Superior temporal gyrus (tissue), 1 donor: ENCODE results near the gene SNRNP27.

ENCODE experiments used
- DNase-seq: peaks from one replicate; pipeline ENCODE4 v3.0.0-alpha.2; 2016; ENCODE audit errors: extremely low spot score

The SNRNP27 gene

GRCh38 chr2:69916106-69916505 lies 22.4 kb downstream of the SNRNP27 start:
- DNase-seq, result no peak

GRCh38 chr2:69917852-69918251 lies 24.1 kb downstream of the SNRNP27 start:
- no peak for DNase-seq

DNA sequence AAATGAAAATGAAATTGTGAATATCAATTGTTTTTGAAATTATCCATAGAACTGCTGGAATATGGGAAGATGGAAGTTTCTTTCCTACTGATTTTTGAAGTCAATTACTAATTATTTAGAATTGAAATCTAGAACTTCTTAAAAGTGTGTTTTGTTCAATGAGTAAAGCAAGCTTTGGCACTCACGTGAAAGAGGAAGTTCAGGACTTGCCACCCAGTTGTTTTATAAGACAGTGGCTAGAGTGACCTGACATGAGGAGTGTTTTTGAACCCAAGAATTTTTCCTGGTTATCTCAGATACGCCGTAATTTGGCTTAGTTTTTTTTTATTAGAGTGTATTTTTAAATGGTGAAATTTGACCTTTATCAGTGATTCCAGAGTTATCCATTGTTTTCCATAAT lies 24.6 kb downstream of the SNRNP27 start:
- no peak for DNase-seq

DNA sequence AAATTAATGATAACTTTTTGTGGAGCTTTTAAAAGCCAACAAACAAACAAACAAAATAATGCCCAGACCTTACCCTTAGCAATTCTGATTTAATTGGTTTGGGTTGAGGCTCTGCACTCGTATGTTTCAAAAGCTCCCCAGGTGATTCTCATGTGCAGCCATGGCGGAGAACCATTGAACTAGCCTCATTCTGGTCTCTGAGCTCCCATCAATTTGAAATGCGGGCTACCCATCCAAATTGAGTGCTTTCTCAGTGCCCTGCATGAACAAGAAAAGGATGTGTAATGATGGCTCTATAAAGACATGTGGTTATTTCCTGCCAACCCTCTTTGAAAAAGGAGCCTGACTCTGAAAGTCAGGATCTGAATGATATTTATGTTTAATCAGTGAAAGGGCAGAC lies 29.4 kb downstream of the SNRNP27 start:
- DNase-seq, result no peak

GRCh38 chr2:69926849-69927515 lies 33.2 kb downstream of the SNRNP27 start:
- DNase-seq, result no peak

DNA sequence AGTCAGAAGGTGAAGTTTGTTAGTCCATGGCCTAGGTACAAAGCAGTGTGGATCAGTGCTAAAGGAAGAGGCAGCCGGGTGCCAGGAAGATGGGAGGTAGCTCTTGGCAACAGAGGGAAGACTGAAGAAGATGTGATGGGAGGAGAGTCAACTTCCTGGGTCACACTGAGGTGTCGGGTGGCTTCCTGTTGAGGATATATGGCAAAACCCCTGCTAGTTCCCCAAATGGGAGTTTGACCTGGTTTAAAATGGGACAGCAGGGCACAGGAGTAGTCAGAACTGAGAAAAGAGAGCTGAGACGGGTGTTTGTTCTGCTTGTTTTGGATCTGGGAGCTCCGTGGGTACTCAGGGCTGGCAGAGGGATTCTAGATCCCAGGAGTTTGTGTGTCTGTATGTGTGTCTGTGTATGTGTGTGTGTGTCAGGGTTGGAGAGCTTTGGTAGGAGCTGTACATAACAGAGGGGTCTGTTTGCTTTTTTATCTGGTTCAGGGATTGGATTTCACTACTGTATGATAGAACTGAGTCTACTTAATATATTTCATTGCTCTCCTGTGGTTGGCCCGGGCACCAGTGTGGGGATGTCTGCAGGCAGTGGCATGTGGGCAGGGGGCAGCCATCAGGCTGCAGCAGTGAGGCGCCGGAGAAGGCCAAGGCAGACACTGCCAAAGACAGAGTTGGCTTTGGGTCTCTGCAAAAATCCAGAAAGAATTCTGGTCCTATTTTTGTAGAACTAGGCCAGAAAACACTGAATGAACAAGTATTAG lies 38.3 kb downstream of the SNRNP27 start:
- no peak for DNase-seq

GRCh38 chr2:69932596-69932922 lies 38.8 kb downstream of the SNRNP27 start:
- DNase-seq, result no peak

DNA sequence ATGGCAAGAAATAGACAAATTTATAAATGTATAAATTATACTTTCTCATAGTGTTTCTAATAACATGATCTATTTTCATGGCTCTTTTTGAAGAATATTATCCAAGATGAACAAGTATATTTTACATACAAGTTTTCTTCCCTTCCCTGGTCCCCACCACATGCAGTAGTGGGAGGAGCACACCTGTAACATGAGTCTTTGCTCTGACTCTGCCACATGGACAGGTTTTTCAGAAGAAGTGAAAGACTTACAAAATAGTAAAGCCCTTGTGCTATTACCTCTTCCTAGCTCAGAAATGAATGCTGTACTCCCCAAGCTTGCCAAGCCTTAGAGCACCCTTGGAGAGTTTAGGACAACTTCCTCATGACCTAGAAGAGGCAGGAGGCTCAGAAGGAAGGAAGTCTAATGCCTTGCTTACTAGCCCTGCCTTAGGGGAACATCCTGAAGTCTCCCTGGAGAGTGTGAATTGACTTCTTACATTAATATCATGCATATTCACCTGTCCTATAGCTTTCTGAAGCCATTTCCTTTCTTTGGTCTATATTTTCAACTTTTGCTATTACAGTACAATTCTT lies 39.6 kb downstream of the SNRNP27 start:
- DNase-seq, result no peak

DNA sequence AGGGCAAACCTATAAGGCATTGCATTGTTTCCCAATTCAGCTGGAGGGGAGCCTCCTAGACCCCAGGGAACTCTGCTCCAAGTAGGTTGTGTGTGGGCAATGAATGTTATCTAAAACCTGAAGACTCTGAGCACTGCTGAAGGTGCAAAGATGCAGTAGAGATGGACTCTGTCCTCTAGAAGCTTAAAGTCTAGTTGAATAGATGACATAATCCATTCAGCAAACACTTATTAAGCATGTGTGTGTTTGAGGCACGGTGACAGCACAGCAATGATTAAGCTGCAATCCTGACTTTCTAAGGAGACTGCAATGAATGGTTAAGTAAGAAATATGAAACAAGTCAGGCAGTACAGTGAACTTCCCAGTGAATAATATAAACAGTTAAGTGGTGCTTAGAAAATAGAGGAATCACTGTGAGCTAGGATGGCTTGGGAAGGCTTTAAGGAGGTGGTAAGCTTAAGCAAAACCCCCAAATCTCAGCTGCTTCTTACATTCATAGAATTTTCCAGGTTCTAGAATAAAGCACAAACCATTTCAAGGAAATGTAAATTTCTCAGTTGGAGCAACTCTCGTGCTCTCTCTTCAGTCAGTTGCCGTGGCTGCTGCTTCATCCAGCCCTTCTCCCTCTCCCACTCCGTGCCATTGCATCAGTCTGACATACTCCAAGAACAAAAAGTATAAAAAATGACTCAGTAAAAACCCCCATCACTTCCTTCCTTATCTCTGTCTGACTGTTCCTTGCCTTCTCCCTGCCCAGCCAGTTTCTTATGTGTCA lies 40.3 kb downstream of the SNRNP27 start:
- DNase-seq, result no peak

DNA sequence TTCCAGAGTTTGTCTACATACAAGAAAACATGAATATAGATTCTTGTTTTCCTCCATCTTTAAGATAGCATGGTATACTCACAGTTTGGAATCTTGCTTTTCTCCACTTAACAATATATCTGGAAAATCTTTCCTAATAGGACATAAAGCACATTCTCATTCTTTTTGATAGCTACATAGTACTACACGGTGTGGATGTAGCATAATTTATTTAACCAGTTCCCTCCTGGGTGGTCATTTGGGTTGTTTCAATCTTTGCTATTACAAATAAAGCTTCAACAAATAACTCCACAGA lies 40.8 kb downstream of the SNRNP27 start:
- DNase-seq, result no peak

- DNase-seq, result no peak
These were observed 41.3 kb downstream of the SNRNP27 start for GRCh38 chr2:69935011-69935410.

DNA sequence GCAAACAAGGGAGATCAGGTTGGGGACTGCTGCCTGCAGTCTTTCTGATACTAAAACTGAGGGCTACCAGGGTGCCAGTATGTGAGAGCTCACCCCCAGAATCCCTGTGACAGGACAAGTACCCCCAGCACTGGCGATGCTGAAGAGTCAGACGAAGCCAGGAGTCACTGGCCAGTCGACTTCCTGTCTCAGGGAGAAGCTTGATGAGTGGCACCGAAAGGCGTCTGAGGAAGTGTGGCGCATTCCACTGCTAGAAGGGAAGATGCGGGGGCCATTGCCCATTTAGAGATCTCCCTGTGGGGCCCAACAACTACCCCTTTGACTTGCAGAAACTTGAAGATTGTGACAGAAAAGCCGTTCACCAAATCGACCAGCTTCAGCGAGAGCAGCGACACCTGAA lies 43.1 kb downstream of the SNRNP27 start:
- DNase-seq, result no peak

DNA sequence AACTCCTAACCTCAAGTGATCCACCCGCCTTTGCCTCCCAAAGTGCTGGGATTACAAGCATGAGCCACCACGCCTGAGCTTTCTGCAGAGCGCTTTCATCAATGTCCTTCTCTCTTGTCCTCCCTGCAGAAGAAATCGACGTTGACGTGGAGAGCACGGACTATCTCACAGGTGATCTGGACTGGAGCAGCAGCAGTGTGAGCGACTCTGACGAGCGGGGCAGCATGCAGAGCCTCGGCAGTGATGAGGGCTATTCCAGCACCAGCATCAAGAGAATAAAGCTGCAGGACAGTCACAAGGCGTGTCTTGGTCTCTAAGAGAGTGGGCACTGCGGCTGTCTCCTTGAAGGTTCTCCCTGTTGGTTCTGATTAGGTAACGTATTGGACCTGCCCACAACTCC lies 44.2 kb downstream of the SNRNP27 start:
- DNase-seq, result no peak

GRCh38 chr2:69939722-69940121 lies 46.0 kb downstream of the SNRNP27 start:
- no peak for DNase-seq

DNA sequence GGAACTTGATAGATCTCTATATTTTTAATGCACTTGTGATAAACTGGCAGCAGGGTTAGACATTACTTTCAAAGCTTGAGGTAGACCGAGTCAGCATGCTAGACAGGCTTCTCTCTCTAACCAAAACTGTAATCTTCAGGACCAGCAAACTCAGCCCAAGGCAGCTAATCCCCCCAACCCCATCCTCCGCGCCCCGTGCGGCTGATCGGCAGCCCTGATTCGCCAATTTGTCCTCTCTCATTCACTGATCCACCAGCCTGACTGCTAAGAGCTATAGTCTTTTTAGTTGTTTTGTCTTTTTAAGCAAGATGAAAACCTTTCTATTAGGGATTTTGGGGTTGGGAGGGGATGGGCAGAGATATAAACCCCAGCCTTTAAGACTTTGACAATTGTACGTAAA lies 46.9 kb downstream of the SNRNP27 start:
- DNase-seq, result no peak

- no peak for DNase-seq
These were observed 49.5 kb downstream of the SNRNP27 start for GRCh38 chr2:69943000-69943842.

GRCh38 chr2:69943843-69944525 lies 50.2 kb downstream of the SNRNP27 start:
- DNase-seq, result no peak

DNA sequence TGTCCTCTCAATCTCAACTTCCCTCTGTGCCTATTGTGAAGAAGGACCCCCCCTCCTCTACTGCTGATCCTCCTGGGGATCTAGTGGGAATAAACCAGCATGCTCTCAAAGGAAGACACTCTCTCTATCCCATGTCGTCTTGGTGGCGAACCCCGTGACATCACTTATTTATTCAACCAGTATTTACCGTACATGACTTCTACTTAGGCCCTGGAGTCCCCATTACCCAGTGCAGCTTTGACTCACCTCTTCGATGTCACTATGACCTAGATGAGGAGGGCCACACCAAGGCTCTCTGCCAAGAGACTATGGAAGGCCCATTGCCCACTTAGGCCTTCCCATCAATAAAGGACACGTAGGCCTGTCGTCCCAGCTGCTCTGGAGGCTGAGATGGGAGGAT lies 51.0 kb downstream of the SNRNP27 start:
- no peak for DNase-seq

GRCh38 chr2:69945441-69945840 lies 51.7 kb downstream of the SNRNP27 start:
- DNase-seq, result no peak

GRCh38 chr2:69945941-69946340 lies 52.2 kb downstream of the SNRNP27 start:
- no peak for DNase-seq
